GM21360 (cell line): ENCODE data around the gene CACNA1A.
"Not testable (repeated sequence)": the region's sequence is repeated elsewhere in the genome, so short reads cannot be mapped to it uniquely, and the experiment has no call there.

Source experiments
- ATAC-seq: cut with Tn5 transposase; IDR thresholded peaks from one replicate; pipeline ENCODE4 v1.9.1; 2021; ENCODE audit warnings: mild to moderate bottlenecking, moderate library complexity; ENCODE audit not compliant: unreplicated experiment

CACNA1A gene

DNA sequence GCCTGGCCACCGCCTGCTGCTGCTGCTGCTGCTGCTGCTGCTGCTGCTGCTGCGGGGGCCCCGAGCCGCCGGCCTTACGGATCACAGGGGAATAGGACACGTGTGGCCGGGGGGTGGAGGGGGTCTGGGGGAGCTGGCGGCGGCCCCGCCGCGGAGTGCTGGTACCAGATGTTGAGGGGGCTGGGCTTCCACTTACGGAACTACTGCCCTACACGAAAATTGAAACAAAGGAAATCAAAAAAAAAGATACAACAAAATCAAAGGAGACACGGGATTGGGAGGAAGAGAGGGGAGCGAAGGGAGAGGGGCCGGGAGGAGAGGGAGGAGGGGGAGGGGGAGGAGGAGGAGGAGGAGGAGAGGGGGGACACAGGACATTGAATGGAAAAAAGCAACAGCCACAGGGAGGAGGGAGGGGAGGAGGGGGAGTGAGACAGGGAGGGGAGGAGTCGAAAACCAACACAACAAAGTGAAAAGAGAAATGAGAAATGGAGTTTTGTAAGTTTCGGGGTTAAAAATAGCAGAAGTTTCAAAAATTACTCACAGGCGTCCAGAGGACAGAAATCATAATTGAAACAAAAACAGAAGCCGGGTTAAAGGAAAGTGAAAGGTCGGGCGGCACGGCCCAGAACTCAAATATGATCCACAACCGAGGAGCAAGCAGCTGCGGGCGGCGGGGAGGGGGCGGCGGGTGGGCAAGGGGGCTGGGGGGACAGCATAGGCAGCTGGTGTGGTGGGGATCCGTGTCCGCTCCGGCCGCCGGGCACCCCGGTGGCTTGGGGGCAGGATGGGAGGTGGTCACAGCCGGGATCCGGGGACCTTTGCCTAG lies 298.2 kb downstream of the CACNA1A start:
- peak; percentile 49 for ATAC-seq

DNA sequence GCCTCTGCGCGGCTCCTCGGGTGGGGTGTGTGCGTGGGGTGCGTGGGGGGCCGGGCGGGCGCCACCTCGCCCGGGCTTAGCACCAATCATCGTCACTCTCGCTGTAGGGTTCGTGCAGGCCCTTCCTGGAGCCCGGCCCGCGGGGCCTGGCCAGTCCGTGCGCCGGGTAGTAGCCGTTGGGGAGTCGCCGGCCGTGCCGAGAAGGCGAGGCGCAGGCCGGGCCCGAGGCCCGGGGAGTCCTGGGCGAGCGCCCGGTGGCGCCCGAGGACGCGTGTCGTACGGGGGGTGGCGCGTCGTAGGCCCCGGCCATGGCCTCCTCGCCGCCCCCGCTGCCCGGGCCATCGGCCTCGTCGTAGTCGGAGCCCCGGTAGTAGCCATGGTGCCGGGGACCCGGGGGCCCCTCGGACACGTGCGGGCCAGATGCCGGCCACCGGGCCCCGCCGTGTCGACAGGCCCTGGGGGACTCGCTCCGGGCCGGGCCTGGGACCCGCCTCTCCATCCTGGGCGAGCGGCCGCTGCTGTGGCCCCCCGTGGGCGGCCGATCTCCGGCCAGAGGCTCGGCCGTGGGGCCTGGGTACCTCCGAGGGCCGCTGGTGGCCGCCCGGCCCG lies 298.9 kb downstream of the CACNA1A start:
- ATAC-seq, result no peak

DNA sequence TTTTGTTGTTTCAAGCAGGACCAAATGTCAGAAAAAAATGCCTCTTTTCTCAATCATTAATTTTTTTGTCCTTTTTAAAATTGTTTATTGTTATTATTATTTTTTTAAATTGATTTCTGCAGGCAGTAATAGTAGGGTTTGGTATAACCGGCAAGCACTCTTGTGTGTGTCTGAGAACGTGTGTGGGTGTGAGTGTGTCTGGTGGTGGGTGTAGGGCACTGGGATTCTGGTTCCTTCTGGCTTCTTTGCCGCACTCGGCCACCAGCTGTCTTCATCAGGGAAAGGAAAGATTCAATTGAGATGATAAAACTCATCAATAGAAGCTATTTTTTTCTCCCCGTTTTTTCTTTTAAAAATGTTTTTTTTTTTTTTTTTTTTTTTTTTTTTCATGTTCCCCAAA lies 299.7 kb downstream of the CACNA1A start:
- ATAC-seq, result no peak

DNA sequence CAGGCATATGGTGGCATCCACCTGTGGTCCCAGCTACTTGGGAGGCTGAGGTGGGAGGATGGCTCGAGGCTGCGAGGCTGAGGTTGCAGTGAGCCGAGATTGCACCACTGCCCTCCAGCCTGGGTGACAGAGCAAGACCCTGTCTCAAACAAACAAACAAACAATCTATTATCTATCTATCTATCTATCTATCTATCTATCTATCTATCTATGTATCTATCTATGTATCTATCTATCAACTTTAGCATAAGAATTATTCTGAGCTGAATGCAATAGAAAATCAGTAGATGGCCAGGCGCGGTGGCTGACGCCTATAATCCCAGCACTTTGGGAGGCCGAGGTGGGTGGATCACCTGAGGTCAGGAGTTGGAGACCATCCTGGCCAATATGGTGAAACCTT lies 304.2 kb downstream of the CACNA1A start:
- not testable (repeated sequence) for ATAC-seq

DNA sequence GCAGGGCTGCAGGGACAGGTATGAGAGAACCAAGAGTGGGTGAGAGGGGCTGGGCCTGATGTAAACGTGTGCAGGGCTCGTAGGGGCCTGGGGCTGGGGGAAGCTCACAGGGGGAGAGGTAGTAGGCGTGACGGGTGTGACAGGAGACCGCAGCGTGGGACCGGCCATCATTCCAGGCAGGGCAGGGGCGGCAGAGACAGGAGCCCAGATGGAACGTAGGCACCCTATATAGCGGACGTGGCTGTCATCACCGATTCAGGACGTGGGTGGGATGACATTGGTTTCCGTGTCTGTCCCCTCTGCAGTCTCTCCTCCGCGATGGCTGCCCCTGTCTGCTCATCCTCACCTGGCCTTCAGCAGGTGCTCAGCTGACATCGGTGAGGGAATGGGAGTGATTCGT lies 307.6 kb downstream of the CACNA1A start:
- ATAC-seq, result no peak

DNA sequence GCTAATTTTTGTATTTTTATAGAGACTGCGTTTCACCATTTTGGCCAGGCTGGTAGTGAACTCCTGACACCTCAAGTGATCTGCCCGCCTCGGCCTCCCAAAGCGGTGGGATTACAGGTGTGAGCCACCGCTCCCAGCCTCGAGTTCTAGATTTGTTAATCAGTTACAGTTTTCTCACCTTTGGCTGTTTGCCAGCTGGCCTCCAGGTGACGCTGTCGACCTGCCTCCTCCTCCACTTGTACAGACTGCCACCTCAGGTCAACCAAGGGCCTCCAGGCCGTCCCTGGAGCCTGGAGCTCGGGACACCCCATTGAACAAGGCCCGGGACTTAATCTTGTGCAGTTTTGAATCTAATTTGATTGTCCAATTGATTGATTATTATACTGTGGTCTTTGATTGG lies 310.6 kb downstream of the CACNA1A start:
- no peak for ATAC-seq

DNA sequence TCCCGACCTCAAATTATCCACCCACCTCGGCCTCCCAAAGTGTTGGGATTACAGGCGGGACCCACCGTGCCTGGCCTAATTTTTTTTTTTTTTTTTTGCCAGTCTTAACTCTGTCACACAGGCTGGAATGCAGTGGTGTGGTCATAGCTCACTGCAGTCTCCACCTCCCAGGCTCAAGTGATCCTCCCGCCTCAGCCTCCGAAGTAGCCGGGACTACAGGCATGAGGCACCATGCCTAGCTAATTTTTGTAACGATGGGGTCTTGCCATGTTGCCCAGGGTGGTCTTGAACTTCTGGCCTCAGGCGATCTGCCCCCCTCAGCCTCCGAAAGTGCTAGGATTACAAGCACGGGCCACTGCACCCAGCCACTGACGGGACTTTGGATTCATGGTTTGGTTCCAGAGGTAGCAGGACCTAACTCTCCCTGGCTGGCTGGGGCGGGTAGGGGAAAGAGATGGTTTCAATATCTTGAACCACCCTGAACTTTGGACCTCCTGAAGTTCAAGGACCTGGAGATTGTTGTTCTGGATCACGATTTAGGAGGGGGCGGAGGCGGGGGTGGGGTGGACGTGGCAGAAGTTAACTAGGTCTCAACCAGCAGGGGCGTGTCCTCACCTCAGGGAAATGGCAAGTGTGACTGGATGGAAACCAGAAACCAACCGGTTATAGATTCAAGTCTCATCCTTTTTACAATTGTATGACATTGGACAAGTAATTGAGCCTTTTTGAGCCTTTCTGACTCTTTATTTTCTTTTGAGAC lies 315.3 kb downstream of the CACNA1A start:
- ATAC-seq, result no peak

DNA sequence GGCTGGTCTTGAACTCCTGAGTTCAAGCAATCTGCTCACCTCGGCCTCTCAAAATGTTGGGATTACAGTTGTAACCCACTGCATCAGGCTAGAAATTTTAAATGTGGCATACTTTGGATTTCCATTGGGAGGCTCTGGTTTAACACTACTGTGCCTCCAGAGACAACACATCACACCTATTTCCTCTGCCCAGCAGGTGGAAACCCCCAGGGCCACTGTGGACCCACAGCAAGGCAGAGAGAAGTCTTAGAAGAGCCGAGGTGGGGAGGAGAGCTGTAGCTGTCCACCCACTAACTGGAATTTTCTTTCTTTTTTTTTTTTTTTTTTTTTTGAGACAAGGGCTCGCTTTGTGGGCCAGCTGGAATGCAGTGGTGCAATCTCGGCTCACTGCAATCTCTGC lies 316.7 kb downstream of the CACNA1A start:
- no peak for ATAC-seq

DNA sequence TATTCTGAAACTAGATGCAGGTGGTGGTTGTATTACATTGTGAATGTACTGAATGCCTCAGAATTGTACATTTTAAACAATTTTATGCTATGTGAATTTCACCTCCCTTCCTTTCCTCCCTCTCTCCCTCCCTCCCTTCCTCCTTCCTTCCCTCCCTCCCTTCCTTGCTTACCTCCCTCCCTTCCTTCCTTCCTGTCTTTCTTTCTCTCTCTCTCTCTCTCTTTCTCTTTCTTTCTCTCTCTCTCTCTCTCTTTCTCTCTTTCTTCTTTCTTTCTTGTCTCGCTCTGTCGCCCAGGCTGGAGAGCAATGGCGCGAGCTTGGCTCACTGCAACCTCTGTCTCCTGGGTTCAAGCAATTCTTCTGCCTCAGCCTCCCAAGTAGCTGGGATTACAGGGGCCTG lies 318.9 kb downstream of the CACNA1A start:
- ATAC-seq, result no peak

DNA sequence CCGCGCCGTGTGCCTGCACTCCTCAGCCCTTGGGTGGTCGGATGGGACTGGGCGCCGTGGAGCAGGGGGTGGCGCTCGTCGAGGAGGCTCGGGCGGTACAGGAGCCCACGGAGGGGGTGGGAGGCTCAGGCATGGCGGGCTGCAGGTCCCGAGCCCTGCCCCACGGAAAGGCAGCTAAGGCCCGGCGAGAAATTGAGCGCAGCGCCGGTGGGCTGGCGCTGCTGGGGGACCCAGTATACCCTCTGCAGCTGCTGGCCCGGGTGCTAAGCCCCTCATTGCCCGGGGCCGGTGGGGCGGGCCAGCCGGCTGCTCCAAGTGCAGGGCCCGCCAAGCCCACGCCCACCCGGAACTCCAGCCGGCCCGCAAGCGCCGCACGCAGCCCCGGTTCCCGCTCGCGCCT lies 319.6 kb downstream of the CACNA1A start:
- ATAC-seq, result not testable (repeated sequence)

DNA sequence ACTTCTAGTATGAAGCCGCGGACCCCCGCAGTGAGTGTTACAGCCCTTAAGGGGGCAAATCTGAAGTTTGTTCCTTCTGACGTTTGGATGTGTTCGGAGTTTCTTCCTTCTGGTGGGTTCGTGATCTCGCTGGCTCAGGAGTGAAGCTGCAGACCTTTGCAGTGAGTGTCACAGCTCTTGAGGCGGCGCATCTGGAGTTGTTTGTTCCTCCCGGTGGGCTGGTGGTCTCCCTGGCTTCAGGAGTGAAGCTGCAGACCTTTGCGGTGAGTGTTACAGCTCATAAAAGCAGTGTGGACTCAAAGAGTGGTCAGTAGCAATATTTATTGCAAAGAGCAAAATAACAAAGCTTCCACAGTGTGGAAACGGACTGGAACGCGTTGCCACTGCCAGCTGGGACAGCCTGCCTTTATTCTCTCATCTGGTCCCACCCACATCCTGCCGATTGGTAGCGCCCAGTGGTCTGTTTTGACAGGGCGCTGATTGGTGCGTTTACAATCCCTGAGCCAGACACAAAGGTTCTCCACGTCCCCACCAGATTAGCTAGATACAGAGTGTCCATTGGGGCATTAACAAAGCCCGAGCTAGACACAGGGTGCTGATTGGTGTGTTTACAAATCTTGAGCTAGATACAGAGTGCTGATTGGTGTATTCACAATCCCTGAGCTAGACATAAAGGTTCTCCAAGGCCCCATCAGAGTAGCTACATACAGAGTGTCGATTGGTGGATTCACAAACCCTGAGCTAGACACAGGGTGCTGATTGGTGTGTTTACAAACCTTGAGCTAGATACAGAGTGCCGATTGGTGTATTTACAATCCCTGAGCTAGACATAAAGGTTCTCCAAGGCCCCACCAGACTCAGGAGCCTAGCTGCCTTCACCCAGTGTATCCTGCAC lies 320.3 kb downstream of the CACNA1A start:
- ATAC-seq, result not testable (repeated sequence)

DNA sequence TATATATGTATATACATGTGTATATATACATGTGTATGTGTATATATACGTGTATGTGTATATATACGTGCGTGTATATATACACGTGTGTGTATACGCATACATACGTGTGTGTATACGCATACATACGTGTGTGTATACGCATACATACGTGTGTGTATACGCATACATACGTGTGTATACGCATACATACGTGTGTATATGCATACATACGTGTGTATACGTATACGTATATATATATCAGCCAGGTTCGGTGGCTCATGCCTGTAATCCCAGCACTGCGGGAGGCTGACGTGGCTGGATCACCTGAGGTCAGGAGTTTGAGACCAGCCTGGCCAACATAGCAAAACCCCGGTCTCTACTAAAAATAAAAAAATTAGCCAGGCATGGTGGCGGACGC lies 321.4 kb downstream of the CACNA1A start:
- not testable (repeated sequence) for ATAC-seq

DNA sequence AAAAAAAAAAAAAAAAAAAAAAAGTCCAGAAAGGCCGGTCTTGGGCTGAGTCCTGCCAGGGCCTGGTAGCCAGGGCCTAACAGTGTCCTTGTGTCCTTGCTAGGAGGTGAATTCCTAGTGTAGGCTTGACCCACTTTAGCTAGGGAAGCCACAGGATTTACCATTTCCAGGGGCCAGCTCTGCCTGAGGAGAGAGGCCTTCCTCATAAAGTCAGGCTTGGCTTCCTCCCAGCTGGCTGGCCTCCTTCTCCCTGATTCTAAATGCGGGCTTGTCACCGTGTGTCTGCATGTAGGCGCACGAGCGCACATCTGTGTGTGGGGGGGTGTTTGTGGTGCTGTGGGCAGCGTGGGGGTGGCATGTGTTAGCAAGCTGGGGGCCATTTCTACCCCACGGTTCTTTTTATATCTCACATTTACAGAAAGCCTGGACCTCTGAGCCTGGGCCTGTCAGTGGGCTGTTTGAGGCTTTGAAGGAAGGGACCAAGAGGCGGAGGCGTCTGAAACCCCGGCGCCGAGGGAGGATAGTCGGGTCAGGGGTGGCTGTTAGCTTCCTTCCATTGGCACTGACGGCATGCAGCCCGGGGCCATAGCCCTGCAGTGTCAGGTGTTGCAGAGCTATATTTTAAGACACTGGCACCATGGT lies 324.4 kb downstream of the CACNA1A start:
- ATAC-seq, result no peak

DNA sequence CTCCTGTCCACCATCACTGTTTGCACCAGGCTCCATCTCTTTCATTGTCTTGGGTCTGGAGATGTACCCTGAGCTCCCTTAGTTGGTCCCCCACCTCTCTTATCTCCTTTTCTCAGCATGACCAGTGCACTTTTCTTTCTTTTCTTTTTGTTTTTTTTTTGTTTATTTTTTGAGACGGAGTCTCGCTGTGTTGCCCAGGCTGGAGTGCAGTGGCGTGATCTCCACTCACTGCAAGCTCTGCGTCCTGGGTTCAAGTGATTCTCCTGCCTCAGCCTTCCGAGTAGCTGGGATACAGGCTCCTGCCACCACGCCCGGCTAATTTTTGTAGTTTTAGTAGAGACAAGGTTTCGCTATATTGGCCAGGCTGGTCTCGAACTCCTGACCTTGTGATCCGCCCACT lies 328.0 kb downstream of the CACNA1A start:
- ATAC-seq, result not testable (repeated sequence)

DNA sequence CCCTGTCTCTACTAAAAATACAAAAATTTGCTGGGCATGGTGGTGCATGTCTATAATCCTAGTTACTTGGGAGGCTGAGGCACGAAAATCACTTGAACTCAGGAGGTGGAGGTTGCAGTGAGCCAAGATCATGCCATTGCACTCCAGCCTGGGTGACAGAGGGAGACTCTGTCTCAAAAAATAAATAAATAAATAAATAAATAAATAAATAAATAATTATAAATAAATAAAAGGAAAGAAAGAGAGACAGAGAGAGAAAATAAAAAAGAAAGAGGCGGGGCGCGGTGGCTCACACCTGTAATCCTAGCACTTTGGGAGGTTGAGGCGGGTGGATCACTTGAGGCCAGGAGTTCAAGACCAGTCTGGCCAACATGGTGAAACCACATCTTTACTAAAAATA lies 328.7 kb downstream of the CACNA1A start:
- ATAC-seq, result not testable (repeated sequence)

DNA sequence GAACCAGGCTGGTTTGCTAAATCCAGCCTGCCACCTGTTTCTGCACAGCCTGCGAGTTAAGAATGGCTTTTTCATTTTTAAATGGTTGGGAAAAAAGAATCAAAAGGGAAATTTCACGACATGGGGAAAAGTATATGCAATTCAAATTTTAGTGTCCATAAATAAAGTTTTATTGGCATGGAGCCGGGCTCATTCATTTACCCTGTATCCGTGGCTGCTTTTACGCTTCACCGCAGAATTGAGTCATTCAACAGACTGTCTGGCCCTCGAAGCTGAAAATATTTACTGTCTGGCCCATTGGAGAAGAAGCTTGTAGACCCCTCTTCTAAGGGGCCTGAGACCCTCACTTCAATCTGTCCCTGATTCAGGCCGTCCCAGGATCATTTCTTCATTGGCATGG lies 329.9 kb downstream of the CACNA1A start:
- no peak for ATAC-seq

DNA sequence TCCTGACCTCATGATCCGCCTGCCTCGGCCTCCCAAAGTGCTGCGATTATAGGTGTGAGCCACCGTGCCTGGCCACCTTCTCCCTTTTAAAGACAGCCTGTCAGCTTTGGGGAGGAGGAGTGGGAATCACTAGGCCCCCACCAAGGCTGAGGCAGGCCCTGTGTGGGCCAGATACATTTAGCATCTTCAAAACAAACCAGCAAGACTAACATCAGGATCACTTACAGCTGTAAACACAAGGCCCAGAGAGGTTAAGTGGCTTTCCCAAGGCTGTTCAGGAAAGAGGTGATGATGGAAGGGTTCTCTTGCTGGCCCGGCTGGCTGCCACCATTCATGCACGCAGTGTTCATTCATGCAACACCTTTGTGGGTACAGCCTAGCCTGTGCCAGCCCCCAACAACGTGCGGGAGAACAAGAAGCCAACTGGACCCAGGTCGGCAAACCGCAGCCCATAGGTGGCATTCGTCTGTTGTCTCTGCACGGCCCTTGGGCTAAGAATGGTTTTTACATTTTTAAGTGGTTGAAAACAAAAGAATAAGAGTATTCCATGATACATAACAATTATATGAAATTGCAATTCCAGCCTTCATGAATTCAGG lies 333.0 kb downstream of the CACNA1A start:
- ATAC-seq, result no peak

DNA sequence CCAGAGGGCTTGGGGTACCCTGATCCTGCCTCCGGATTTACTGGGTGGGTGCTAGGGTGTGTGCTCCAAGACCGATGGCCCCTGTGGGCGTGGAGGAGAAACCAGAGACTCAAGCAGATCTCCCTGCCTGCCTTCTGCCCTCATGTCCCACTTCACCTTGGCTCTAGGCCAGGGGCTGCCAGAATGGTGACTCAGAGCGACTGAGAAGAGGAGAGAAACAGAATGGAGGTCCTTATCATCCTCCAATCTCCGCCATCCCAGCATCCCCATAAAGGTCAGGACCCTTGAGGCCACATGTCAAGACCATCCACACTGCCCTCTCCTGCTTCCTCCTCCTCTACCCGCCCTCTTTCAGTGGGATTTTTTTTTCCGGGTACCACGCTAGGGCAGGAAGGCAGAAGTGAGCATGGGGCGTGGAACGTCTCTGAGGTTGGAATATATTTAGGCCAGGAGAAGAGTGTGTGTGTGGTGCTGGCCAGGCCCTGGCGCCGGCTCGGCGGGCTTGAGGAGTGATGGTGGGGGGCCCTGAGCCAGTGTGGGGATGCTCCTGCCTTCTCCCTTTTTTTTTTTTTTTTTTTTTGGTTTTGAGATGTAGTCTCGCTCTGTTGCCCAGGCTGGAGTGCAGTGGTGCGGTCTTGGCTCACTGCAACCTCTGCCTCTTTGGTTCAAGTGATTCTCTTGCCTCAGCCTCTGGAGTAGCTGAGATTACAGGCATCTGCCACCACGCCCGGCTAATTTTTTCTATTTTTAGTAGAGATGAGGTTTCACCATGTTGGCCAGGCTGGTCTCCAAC lies 333.7 kb downstream of the CACNA1A start:
- ATAC-seq, result no peak

DNA sequence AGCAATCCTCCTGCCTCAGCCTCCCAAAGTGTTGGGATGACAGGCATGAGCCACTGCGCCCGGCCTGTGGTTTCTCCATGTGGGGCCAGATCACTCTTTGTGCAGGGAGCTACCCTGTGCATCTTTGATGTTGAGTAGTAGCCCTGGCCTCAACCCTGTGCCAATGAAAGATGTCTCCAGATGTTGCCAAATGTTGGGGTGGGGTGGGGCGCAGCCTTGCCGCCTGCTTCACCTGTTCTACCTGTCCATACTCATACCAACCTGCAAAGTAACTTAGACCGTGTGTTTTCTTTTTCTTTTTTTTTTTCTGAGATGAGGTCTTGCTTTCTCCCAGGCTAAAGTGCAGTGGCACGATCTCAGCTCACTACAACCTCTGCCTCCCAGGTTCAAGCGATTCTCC lies 335.1 kb downstream of the CACNA1A start:
- ATAC-seq, result no peak
